ENCODE data around the gene RCOR3.
"Not testable (repeated sequence)": the region's sequence is repeated elsewhere in the genome, so short reads cannot be mapped to it uniquely, and the experiment has no call there.

RCOR3 gene

DNA sequence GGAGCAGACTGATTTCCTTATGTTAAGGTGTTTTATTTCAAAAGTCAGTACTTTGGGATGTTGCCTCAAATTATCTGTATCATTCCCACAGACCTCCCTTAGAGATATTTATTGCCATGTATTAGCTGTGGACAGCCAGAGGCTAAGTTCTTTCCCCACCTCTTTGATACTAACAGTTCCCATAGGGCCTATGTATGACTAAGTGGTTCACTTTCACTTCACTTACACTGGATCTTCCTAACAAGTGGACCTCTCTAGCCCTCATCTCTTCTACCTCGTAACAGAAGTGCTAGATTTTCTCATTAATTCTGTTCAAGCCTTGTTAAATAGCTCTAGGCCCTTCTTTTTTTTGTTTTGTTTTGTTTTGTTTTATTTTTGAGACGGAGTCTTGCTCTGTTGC is 73.7 kb downstream of the RCOR3 start:
- no peak for DNase-seq
- in situ Hi-C loops (cut with HindIII; ENCODE audit: low pct_ligation_motif_present, low pct_unique_long_range_greater_than_20kb, low sequenced_read_pairs): no loop called here

DNA sequence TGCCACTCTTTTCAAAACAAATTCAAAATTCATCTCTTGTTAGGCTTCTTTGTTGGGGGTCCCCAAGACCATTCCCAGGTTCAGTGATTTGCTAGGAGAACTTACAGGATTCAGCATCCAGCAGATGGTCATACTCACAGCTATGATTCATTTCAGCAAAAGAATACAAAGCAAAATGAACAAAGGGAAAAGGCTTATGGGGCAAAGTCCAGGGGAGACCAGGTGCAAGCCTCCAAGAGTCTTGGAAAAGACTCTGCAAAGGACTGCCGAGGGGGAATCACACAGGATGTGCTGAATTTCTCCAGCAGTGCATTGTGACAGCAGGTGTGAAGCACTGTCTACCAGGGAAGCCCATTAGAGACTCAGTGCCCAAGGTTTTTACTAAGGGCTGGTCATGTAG is 74.7 kb downstream of the RCOR3 start:
- DNase-seq: no peak

DNA sequence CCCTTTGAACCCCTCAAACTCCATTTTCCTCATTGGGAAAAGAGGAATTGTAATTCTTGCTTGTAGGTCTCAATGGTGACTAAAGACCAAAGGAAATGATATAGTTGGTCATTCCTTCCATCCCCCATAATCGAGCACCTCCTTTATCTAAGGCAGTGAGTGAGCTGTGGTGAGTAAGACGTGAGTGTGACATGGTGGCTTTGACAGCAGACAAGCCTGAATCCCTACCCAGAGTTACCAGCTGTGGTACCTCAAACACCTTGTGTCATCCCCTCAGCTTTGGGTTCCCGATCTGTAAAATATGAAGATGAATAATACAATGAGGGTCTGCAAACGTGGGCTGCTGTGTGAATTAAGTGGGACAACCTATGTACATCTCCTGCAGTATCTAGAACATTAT is 75.8 kb downstream of the RCOR3 start:
- no peak for DNase-seq
- in situ Hi-C loops (cut with HindIII; ENCODE audit: low pct_ligation_motif_present, low pct_unique_long_range_greater_than_20kb, low sequenced_read_pairs): no loop called here

More for the DNA sequence above, 74.7 kb downstream of the RCOR3 start:
- in situ Hi-C loops (cut with HindIII; ENCODE audit: low pct_ligation_motif_present, low pct_unique_long_range_greater_than_20kb, low sequenced_read_pairs): no loop called here

DNA sequence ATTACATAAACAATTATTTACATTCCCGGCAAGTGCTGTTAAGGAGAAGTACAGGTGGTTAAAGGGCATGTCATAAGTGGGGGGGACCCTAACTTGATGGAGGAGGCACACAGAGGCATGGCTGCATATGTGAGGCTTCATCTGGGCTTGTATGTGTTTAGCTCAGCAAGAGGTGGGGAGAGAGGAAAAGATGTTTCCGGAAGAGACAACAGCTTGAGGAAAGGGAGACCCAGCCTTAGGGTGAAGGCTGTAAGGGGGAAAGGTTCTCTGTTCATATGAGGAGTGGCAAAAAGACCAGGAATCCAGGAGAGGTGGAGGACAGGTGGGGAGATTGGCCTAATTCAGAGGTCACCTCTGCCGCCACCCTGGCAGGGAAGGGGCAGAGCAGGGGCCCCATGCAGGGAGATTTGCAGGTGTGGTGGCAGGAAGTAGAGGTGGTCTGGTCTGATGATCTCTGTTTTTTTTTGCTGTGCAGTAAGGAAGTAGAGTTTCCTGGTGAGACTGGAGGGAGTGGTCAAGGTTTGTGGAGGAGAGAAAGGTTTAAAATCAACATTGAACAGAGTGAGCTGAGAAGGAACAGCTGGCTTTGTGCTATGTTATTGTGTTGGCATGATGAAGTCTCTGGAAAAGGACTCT is 76.5 kb downstream of the RCOR3 start:
- no peak for DNase-seq
- in situ Hi-C loops (cut with HindIII; ENCODE audit: low pct_ligation_motif_present, low pct_unique_long_range_greater_than_20kb, low sequenced_read_pairs): no loop called here

DNA sequence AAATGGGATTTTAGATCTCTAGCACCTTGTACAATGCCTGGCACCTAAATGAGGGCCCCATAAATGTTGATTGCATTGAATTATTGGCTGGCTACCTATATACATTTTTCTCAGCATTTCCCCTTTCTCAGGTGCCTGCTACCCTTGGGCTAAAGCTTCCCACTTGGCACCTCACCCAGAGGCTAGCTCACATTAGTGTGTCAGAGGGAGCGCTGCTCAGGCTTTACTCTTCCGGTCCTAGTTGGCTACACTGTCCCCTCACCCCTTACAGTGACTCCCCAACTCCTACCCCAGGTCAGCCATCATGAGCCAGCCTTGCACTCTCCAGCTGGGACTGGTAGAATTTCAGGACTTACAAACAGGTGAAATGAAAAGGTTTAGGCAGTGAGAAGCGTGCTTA is 77.0 kb downstream of the RCOR3 start:
- in situ Hi-C loops (cut with HindIII; ENCODE audit: low pct_ligation_motif_present, low pct_unique_long_range_greater_than_20kb, low sequenced_read_pairs): no loop called here
- no peak for DNase-seq

DNA sequence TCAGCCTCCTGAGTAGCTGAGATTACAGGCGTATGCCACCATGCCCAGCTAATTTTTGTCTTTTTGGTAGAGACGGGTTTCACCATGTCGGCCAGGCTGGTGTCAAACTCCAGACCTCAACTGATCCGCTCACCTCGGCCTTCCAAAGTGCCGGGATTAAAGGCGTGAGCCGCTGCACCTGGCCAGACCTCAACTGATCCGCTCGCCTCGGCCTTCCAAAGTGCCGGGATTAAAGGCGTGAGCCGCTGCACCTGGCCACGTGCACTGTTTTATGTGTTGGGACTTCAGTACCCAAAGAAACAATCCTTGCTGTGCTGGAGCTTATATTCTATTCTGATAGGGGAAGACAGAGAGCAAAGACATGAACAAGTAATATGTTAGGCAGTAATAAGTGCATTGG is 77.6 kb downstream of the RCOR3 start:
- DNase-seq: no peak
- in situ Hi-C loops (cut with HindIII; ENCODE audit: low pct_ligation_motif_present, low pct_unique_long_range_greater_than_20kb, low sequenced_read_pairs): no loop called here

DNA sequence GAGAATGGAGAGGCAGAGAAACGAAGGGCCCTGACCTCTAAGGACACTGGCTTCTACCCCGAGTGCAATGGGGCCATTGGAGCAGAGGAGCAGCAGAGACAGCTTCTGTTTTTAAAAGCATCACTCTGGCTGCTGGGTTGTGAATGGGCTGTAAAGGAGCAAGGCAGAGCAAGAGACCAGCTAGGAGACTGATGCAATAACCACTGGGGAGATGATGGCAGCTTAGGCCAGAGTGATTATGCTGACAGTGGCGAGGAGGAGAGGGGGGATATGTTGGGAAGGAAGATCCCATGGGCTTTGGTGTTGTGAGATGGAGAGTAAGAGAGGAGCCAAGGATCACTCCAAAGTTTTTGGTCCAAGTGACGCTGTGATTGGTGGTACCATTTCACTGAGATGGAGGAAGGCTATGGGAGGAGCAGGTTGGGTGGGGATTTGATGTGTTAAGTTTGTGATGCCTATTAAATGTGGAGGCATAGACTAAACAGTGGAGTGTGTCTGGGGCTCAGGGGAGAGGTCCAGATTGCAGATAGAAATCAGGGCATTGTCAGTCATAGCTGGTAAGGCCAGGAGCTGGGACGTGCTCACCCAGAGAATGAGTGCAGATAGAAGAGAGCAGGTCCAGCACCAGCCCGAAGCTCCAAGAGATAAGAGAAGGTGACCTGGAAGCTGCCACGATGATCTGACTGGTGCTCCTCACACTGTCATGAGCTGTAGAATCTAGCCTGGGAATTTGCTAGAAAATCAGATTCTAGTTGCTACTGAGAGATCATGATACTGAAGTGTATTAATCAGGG is 78.5 kb downstream of the RCOR3 start:
- DNase-seq: no peak
- in situ Hi-C loops (cut with HindIII; ENCODE audit: low pct_ligation_motif_present, low pct_unique_long_range_greater_than_20kb, low sequenced_read_pairs): no loop called here

DNA sequence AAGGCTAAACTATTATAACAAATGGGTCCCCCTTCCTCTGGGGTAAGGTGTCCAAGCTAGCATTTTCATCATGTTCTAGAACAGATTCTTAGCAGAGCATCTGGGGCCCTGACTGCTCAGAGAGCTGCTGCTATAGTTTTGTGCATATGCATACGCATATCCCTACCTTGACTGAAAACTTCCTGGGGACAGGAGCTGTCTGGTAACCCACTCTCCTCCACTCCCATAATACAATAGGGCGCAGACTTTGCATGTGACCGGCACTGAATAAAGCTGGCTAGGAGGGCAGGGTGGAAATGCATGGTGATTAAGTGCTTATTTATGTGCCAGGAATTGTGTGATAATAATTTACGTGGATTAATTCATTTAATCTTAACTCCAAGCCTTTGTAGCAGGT is 79.1 kb downstream of the RCOR3 start:
- in situ Hi-C loops (cut with HindIII; ENCODE audit: low pct_ligation_motif_present, low pct_unique_long_range_greater_than_20kb, low sequenced_read_pairs): no loop called here
- no peak for DNase-seq

DNA sequence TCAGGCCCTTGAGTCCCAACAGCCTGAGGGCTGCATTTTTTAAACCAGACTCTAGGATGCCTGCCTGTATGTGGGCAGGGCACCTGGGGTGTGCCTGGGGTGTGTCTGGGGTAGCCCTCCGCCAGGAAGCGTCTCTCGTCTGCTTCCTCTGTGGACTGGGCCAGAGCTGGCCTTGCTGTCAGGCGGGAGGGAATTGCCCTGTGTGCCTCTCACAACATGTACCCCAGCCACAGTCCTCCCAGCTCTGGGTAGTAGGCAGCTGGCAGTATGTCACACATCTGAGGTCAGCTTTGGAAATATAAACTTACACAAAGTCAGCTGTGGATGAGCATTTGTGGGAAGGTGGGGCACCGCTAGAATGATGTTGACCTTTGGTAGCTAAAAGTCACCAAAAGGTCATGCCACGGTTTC is 80.5 kb downstream of the RCOR3 start:
- in situ Hi-C loops (cut with HindIII; ENCODE audit: low pct_ligation_motif_present, low pct_unique_long_range_greater_than_20kb, low sequenced_read_pairs): no loop called here
- DNase-seq: no peak

DNA sequence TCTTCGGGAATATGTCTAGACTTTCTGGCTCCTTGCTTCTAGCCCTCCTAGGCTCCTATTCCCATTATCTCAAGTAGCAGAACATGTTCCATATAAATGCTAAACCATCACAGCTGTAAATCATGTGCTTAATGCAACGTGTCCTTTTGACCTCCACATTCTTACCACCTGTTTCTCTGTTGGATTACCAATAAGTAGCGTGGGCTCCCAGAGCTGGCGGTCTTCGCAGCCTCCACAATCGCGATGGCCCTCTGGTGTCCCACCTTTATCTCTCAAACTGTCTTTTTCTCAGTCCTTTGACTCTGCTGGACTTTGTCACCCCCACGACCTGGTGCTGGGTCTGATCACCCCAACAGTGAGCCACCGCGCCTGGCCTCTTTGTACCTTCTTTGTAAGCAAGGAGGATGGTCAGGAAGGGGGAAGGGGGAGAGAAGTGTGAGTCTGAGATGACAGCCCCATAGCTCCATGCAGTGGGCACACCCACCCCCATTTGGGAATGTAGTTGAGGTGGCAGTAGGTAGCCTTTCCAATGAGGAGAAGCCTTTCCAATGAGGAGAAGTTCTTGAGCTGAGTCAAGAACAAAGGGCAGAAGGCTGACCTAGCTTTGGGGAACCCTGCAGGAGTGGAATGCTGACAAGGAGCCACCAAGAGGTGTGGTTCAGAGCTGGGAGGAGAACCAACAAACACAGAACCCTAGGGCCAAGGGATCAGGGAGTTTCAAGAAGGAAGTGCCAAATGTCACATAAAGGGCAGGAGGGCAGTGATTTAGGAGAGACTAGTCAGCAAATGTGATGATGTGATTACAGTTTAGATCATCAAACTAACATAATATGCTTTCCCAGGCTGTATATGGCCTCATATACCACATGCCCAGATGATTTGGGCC is 81.7 kb downstream of the RCOR3 start:
- DNase-seq: no peak
- in situ Hi-C loops (cut with HindIII; ENCODE audit: low pct_ligation_motif_present, low pct_unique_long_range_greater_than_20kb, low sequenced_read_pairs): no loop called here

DNA sequence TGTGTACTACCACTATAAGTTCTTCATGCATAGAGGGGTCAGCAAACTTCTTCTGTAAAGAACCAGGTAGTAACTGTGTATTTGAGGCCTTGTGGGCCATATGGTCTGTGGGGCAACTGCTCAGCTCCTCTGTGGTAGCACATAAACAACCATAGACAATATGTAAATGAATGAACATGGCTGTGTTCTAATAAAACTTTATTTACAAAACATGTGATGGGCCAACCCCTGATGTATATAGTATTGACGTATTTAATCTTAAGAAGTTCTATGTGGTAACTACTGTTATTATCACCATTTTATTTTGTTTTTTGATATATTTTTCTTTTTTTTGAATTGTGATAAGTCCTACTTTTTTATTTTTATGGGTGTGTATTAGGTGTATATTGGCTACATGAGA is 82.8 kb downstream of the RCOR3 start:
- in situ Hi-C loops (cut with HindIII; ENCODE audit: low pct_ligation_motif_present, low pct_unique_long_range_greater_than_20kb, low sequenced_read_pairs): no loop called here

DNA sequence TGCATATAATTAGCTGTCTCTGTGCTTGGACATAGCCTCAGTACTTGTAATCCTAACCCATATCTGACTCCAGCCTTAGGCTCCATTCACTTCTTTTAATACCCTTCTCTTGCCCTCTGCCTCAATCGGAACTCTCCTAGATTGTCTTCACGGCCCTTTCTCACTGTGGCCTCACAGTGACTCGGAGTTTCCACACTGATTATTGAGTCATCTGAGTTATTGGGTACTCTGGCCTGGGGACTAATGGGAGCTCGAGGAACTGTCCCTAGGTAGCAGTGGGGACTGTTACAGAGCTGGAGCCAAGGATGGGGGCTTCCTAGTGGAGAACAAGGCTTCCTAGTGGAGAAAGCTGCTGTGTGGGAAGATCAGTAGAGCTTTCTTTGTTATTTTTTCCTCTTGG is 84.4 kb downstream of the RCOR3 start:
- in situ Hi-C loops (cut with HindIII; ENCODE audit: low pct_ligation_motif_present, low pct_unique_long_range_greater_than_20kb, low sequenced_read_pairs): no loop called here

More for the DNA sequence above, 82.8 kb downstream of the RCOR3 start:
- DNase-seq: no peak

DNA sequence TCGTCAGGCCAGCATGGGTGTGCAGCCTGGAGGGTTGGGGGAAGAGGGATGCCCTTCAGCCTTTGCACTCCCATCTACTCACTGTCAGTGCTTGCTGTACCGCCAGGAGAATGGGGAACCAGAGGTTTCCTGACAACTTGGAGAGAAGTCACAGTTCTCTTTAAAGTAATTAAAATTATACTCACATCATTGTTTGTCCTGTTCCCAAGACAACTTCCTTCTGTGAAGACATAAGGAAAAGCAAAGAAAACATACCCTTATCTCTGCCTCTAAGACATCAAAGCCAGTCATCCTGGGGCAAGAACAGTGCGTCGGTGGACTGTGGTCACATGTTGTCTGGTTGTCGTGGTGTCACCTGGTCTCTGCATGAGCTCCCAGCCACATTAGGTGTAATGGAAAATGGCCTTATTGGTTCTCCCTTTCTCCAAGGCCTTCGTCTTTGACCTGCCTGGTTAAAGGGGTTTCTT is 85.0 kb downstream of the RCOR3 start:
- DNase-seq: no peak
- in situ Hi-C loops (cut with HindIII; ENCODE audit: low pct_ligation_motif_present, low pct_unique_long_range_greater_than_20kb, low sequenced_read_pairs): no loop called here

More for the DNA sequence above, 84.4 kb downstream of the RCOR3 start:
- DNase-seq: no peak

DNA sequence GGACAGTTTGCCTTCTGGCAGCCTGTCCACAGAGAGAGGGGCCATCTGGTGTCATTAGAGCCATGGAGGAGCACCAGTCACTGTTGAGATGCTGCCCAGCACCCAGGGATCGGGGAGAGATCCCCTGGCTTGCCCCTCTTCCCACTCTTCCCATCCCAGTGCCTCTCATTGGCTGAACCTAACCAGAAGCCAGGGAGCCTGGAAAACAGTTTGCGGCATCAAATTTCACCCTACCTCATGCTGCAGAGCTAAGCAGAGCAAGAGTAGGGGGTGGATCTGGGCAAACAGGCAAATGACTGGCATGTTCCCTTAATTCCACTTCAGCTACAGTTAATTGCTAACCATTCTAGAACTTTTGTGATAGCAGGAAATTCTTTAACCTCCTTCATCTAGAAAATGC is 86.6 kb downstream of the RCOR3 start:
- DNase-seq: no peak
- in situ Hi-C loops (cut with HindIII; ENCODE audit: low pct_ligation_motif_present, low pct_unique_long_range_greater_than_20kb, low sequenced_read_pairs): no loop called here

DNA sequence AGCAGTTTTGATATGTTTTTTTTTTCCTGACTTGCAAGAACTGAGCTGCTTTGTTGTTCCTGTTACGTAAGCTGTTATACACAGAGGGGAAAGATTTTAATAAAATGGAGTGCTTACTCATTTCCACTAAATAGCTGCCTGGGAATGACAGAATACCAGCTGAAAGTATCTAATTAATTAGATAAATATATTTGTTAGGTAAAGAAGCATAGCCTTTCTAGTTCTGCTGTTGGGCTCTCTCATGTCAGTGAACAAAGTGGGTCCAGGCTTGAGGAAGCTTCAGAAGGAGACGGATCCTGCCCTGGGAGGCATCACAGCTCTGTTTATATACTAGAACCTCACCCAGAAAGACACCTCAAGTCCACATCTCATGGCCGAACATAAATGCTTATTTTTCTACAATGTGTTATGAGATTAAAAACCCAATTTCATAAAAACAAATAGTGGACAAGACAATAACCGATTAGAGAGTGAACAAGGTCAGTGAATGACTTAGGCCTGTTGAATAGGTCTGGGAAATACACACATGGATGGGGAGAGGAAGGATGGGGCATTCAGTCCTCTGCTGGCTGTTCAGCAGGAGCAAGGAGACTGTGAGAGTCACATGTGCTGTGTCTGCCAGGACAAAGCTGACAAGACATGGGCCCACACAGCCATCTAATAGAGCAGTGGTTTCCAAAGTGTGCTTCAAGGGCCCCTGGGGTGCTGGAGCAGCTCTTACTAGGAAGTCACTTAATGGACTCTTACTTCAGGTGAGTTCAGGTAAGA is 88.1 kb downstream of the RCOR3 start:
- no peak for DNase-seq
- in situ Hi-C loops (cut with HindIII; ENCODE audit: low pct_ligation_motif_present, low pct_unique_long_range_greater_than_20kb, low sequenced_read_pairs): no loop called here

DNA sequence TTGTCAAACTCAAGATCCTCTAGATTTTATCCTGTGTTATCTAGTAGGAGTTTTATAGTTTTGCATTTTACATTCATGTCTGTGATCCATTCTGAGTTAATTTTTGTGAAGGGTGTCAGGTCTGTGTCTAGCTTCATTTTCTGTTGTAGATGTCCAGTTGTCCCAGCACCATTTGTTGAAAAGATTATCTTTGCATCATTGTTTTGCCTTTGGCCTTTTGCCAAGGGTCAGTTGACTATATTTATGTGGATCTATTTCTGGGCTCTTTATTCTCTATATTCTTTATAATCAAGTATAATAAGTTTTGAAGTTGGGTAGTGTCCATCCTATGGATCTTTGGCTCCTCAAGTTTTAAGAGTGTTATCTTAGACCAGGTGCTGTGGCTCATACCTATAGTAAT is 89.4 kb downstream of the RCOR3 start:
- in situ Hi-C loops (cut with HindIII; ENCODE audit: low pct_ligation_motif_present, low pct_unique_long_range_greater_than_20kb, low sequenced_read_pairs): no loop called here
- no peak for DNase-seq

DNA sequence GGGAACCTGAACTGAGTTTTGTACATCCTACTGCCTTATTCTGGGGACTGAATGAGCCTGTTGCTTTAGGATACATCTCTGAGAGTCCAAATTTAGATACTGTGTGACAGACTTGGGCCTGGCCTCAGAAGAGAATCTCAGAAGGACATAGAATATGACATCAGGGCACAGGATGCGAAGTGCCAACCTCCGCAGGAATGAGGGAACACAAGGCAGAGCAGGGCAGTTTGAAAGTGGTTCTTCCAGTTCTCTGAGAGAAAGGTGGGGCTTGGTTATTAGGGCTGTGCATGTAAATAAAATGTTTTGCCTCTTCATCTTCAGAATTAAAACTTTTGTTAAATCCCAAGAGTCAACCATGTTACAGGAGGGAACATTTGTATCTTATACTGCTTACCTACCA is 90.6 kb downstream of the RCOR3 start:
- in situ Hi-C loops (cut with HindIII; ENCODE audit: low pct_ligation_motif_present, low pct_unique_long_range_greater_than_20kb, low sequenced_read_pairs): no loop called here
- no peak for DNase-seq

DNA sequence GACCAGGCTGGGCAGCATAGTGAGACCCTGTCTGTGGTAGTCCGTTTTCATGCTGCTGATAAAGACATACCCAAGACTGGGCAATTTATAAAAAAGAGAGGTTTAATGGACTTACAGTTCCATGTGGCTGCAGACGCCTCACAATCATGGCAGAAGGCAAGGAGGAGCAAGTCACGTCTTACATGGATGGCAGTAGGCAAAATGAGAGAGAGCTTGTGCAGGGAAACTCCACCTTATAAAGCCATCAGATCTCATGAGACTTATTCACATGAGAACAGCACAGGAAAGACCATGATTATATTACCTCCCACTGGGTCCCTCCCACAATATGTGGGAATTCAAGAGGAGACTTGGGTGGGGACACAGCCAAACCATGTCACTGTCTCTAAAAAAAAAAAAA is 92.9 kb downstream of the RCOR3 start:
- DNase-seq; in situ Hi-C loops (cut with HindIII; ENCODE audit: low pct_ligation_motif_present, low pct_unique_long_range_greater_than_20kb, low sequenced_read_pairs): not testable (repeated sequence)

DNA sequence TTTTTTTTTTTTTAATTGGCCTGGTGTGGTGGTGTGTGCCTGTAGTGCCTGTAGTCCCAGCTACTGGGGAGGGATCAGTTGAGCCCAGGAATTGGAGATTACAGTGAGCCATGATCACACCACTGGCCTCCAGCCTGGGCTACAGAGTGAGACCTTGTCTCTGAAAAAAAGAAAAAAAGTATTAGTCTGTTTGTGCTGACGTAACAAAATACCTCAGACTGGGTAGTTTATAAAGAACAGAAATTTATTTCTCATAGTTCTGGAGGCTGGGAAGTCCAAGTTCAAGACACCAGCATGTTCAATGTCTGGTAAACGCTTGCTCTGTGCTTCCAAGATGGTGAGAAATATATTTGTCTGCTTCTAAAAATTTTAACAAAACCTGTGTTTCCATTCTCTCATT is 93.3 kb downstream of the RCOR3 start:
- no peak for DNase-seq
- in situ Hi-C loops (cut with HindIII; ENCODE audit: low pct_ligation_motif_present, low pct_unique_long_range_greater_than_20kb, low sequenced_read_pairs): no loop called here
